Dedifferentiated amniotic fluid mesenchymal stem cell (primary cell): ENCODE results near the gene HIVEP2.

Experiments used
- DNase-seq: peaks from one replicate; pipeline ENCODE4 v3.0.0-alpha.2; 2016; ENCODE audit errors: extremely low spot score

HIVEP2 gene

GRCh38 chr6:142867988-142868812 lies 76.8 kb downstream of the HIVEP2 start:
- DNase-seq, result no peak

GRCh38 chr6:142867355-142867801 lies 77.6 kb downstream of the HIVEP2 start:
- DNase-seq, result no peak

DNA sequence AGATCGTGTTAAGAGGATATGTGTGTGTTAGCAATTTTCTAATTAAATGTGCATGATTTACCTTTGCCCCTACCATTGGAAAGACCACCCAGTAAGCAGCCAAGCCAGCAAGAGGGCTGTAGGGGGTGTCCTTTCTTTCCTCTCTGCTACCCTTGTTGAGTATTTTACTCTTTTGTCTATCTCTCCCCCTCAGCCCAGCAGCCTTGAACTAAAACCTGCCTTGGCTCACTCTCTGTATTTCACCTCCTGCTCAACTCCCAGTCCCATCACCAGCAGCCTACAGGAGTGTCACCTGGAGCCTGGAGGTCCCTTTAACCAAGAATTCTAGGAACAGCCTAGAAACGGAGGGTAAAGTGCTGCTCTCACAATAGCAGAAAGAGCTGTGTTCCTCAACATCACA lies 81.0 kb downstream of the HIVEP2 start:
- DNase-seq, result no peak

DNA sequence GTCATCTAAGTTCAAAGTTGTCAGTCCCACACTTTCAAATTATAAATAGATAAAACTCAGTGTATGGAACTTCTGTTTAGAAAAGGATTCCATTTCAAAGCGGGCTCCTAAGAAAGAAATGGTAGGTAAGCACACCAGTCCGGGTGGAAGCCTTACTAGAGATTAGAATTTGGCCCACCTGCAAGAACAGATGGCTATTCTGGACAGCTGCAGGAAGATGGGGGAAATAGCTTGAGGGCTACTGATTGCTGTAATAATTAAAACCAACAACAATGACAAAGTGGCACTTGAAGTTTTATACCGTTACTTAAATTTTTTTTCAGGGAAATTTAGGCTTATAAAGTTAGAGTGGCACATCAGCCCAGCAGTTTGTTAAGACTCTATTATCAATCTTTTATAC lies 83.3 kb downstream of the HIVEP2 start:
- no peak for DNase-seq

DNA sequence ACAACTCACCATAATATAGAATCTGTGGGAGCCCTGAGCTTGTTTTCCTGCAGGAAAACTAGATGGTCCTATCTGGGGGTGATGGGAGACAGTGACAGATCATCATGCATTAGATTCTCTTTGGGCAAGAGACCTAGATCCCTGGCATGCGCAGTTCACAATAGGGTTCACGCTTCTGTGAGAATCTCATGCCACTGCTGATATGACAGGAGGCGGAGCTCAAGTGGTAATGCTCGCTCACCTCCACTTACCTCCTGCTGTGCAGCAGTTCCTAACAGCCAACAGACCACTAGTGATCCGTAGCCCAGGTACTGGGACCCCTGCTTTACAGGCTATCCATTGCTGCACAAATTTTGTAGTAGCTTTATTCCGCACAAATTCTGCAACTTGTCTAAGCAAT lies 84.5 kb downstream of the HIVEP2 start:
- DNase-seq, result no peak

GRCh38 chr6:142857796-142858555 lies 87.0 kb downstream of the HIVEP2 start:
- DNase-seq, result no peak

DNA sequence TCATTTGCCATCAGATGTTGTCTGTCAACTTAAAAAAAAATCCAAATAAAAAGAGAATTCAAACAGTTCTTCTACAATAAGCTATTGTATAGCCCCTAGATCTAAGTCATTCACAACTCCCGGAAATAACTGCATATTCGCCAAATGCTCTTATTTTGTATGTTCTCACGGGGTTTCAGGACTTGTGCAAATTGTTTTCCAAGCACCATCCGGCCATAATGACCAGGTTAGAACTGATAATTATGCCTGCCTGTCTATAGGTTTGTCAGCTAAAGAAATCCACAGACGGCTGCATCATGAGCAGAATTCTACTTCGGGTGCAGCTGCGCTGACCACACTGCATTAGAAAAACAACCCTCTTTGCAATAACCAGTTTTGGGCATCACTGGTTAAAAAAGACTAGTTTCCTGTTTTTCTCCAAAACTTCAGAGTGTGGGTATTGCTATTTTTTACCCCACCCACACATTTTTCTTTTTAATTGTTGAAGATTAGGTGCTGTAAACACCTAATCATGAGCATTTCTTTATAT lies 87.7 kb downstream of the HIVEP2 start:
- no peak for DNase-seq

- DNase-seq, result no peak
These were observed 88.2 kb downstream of the HIVEP2 start for GRCh38 chr6:142856624-142857232.

GRCh38 chr6:142855893-142856623 lies 88.9 kb downstream of the HIVEP2 start:
- DNase-seq, result no peak

DNA sequence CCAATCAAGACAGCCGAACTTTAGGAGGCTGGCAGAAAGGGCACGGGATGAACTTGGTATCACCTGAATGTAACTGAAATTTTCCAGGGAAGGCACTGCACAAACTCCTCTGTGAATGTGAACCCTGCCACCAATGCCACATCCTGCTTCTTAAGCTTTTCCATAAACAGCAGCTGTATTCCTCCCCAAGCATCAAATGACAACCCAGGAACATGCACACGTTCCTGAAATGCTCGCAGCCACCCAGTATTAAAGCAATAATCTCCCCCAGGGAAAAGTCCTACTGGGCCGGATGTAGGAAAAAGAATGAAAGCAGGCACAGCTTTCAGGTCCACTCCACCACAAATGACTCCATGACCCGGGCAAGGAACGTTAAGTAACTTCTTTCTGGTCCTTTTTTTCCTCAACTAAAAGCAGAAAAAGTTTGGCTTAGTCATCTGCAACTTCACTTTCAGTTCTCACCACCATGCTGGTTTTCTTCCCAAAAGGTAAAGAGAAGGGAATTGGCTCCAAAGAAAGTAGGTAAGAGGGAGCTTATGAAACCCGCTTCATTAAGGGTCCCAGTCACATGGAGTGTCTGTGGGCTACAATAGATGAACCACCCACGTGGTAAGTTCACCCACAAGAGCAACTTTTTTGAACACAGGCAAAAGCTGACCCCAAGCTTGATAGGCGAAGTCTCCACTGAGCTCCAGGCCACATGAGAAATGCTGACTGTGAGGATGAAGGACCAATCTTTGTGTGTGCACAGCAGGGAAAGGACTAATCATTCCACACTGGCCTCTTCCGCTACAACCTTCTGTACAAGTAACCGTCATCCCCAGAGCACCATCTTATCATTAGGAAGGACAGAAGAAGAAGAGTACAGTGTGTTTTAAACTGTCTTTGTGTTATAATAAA lies 90.1 kb downstream of the HIVEP2 start:
- no peak for DNase-seq

- no peak for DNase-seq
These were observed 91.5 kb downstream of the HIVEP2 start for GRCh38 chr6:142853244-142854180.

DNA sequence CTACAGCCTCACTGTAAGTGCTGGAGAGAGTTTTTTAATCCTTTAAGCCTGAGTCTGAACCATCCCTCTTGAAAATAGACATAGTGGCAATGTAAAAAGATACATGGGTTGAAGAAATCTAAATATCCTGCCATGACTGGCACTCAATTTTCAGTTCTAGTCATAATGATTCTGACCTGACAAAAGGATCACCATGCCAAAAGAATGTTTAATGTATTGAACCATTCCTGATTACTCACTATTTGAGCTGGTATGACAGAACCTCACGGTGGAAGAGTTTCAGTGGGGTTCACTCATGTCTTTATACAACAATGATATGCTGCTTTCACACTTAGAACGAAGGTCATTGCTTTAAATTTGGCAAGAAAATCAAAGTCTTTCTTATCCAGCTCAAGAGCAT lies 93.4 kb downstream of the HIVEP2 start:
- no peak for DNase-seq

DNA sequence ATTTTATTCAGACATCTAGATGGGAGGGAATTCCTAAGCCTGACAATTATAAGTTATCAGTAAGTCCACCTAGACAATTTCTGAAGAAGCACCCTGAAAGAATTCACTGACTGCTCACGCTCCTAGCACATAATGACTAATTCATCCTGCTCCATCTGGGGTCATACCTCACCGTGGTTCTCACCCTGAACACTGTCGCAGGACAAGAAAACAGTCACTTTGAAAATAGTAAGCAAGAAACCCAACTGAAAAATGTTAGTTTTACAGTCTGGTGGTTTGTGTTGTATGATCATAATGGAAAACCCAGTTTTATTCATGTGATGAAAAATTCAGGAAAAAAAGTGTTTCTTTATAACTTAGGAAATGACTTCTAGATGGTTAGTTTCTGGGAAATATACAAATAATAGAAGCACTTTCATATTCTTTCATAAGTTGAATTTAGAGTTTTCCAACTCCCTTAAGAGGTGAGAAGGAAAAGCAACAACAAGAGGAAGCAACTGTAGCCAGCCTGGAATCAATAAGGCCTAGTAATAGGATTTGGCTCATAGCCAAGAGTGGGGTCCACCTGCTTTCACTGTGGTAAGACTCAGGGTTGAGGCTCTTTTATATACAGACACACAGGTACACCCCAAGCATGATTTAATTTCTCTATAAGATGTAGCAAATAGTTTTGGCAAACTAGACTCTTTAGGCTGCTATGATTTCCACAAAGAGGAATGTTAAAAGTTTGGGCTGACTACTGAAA lies 94.1 kb downstream of the HIVEP2 start:
- no peak for DNase-seq

GRCh38 chr6:142848976-142849375 lies 96.0 kb downstream of the HIVEP2 start:
- no peak for DNase-seq

GRCh38 chr6:142848156-142848555 lies 96.8 kb downstream of the HIVEP2 start:
- no peak for DNase-seq

GRCh38 chr6:142846883-142847287 lies 98.1 kb downstream of the HIVEP2 start:
- peak; percentile 95 for DNase-seq

- DNase-seq, result peak; percentile 31
These were observed 98.5 kb downstream of the HIVEP2 start for GRCh38 chr6:142846459-142846831.

- peak; percentile 65 for DNase-seq
These were observed 99.1 kb downstream of the HIVEP2 start for GRCh38 chr6:142845624-142846458.
